ENCODE data around the gene WASF2. TPM values are rescaled to one million over a fixed set of nuclear protein-coding genes. Genes with fewer than 3 reads are reported as not detected.
"Not testable (repeated sequence)": the region's sequence is repeated elsewhere in the genome, so short reads cannot be mapped to it uniquely, and the experiment has no call there.

Gene WASF2
- polyA plus RNA-seq, 12 donors: 71.9 to 930 (median 83.1) TPM

DNA sequence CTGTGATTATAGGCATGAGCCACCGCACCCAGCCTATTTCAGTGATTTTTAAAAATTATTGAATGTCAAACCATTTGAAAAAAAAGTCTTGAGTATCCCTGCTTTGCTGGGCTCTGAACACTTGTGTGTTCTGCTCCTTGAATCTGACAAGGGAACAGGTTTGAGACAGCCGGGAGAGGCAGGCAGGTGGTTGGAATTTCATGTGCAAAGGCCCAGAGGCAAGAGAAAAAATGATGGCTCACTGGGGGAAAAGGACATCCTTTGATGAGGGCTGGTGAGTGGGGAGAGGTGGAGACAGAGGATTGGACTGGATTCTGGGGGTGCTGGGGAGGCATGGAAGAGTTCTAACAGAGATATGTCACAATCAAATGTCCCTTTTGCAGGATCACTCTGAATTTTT, 13.1 kb upstream of the WASF2 start:
- no peak for DNase-seq

- not testable (repeated sequence) for DNase-seq
Measured at GRCh38 chr1:27501159-27501558, 11.2 kb upstream of the WASF2 start.

DNA sequence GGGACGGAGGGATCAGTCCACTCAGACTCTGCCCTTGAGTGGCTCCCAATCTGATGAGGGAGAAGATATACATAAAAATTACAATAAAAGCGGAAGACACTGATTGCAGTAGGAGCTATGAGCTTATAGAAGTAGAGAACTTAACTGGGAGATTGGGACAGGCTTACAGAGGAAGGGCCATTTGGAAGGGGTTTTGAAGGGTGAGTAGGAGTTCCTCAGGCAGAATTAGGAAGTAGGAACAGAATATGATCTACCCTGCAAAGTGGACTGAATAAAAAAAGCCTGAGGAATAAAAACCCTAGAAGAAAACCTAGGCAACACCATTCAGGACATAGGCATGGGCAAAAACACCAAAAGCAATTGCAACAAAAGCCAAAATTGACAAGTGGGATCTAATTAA, 9.2 kb upstream of the WASF2 start:
- no peak for DNase-seq

GRCh38 chr1:27496604-27497155, 6.7 kb upstream of the WASF2 start:
- DNase-seq: no peak

DNA sequence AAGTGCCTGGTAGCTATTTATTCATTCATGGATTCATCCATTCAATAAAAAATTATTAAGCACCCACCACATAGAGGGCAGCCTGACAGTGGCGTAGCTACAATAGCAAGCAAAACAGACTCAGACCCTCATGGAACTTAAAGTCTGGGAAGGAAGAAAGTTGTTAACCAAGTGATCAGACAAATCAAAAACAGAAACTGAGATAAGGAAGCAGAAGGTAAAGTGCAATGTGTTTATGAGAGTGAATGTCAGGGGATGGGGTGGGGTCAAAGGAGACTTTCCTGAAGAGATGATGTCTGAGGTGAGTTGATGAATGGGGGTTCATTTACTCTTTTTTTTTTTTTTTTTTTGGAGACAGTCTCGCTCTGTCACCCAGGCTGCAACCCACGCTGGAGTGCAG, 2.8 kb upstream of the WASF2 start:
- no peak for DNase-seq

GRCh38 chr1:27491748-27492700, 2.1 kb upstream of the WASF2 start:
- DNase-seq: no peak

DNA sequence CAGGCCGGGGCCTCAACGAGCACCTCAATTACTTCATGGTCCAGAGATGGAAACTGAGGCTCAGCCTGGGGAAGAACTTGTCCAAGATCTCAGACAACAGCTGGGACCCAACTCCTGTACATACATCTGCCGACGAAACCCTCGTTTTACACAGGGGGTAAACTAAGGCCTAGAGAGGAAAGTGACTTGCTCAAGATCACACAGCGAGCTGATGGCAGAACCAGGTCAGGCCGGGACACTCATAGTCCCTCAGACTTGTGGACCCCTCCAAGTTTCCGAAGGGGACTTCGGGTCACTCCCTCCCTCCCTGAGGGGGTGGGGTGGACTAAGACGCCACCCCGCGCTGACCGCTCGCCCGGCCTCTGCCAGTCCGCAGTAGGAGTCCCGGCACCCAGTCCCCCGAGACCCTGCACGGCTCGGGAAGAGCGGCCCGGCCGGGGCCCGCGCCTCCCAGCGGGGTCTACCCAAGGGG, 430 bp downstream of the WASF2 start:
- no peak for DNase-seq

- DNase-seq: no peak
Measured at GRCh38 chr1:27487966-27488884, 1.7 kb downstream of the WASF2 start.

DNA sequence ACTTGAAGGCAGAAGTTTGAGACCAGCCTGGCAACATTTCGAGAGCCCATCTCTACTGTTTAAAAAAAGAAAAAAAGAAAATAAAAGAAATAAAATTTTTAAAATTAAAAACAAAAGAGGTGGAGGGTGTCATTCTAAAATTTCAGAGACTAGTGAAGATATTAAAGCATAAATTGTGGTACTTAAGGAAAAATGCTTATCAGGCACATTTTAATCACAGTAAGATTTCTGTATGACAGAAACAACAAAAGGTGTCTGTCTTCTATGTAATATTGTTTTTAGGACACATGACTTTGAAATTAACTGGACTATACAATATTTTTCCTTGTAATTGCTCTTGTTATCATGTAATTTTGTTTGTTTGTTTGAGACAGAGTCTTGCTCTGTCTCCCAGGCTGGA, 4.6 kb downstream of the WASF2 start:
- no peak for DNase-seq

DNA sequence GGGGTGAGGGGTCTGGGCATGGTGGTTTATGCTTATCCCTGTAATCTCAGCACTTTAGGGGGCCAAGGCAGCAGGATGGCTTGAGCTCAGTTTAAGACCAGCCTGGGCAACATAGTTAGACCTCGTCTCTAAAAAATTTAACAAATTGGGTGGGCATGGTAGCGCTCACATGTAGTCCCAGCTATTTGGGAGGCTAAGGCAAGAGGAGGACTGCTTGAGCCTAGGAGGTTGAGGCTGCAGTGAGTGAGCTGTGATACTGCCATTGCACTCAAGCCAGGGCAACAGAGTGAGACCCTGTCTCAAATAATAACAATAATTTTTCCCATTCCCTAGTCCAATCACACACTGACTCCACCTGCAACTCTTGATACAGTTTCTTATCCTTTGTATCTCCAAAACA, 6.3 kb downstream of the WASF2 start:
- no peak for DNase-seq

- no peak for DNase-seq
Measured at GRCh38 chr1:27481994-27482620, 7.9 kb downstream of the WASF2 start.

GRCh38 chr1:27478098-27478497, 11.9 kb downstream of the WASF2 start:
- DNase-seq: no peak

DNA sequence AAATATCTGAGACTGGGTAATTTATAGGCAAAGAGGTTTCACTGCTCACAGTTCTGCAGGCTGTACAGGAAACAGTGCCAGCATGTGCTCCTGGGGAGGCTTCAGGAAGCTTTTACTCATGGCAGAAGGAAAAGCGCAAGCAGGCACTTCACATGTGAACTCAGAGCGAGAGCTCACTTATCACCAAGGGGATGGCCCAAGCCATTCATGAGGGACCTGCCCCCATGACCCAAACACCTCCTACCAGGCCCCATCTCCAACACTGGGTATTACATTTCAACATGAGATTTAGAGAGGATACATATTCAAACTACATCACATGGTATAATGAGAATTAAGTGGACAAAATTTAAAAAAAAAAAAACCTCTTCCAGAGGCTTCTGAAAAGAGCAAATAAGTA, 13.7 kb downstream of the WASF2 start:
- no peak for DNase-seq

DNA sequence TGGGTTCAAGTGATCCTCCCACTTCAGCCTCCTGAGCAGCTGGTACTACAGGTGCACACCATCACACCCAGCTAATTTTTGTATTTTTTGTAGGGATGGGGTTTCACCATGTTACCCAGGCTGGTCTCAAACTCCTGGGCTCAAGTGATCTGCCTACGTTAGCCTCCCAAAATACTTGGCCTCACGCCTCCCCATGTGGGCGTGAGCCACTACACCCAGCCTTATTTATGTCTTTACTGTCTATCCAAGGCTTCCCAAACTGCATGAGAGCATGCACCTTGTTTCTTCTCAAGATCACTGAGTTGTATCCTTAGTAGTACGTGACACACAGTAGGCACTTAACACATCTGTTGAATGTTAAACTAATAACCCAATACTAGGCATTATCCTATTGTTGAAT, 14.2 kb downstream of the WASF2 start:
- no peak for DNase-seq

DNA sequence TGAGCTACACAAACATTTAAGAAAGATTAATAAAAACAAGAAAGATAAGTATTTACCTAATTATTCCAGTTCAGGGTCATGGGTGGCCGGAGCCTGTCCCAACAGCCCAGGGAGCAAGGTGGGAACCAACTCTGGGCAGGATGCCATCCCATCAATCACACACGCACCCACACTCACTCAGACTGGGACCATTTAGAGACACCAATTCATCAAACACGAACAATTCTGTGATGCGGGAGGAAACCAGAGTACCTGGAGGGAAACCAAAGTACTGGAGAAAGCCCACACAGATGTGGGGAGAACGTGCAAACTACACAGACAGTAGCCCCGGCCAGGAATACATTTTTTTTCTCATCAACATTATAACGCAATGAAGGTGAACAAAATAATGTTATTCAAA, 16.2 kb downstream of the WASF2 start:
- no peak for DNase-seq

- DNase-seq: not testable (repeated sequence)
Measured at GRCh38 chr1:27472098-27472497, 17.9 kb downstream of the WASF2 start.

DNA sequence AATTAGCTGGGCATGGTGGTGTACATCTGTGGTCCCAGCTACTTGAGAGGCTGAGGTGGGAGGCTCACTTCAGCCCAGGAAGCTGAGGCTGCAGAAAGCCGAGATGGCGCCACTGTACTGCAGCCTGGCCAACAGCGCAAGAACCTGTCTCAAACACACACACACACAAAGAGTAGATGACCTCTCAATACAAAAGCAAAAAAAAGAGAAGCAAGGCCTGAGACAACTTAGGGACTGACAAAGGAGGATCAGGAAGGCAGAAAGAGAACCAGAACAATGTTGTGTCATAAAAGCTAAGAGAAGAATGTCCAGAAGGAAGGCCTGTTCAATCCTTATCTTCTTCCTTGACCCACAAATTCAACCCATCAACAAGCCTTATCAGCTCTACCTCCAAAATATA, 18.5 kb downstream of the WASF2 start:
- DNase-seq: no peak

DNA sequence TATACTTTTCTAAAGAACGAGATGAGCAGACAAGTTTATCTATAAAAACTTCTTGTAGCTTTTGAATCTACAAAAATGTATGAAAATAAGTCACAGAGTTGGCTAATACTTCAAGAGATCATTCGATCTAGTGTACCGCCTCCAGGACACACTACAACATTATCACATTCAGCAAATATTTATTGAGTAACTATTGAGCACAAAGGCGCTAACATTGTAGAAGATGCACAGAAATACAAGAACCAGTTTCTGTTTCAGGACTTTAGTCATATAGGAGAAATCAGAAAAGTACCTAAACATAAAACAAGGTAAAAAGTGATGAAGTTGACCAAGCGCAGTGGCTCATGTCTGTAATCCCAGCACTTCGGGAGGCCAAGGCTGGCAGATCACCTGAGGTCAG, 20.6 kb downstream of the WASF2 start:
- DNase-seq: no peak

DNA sequence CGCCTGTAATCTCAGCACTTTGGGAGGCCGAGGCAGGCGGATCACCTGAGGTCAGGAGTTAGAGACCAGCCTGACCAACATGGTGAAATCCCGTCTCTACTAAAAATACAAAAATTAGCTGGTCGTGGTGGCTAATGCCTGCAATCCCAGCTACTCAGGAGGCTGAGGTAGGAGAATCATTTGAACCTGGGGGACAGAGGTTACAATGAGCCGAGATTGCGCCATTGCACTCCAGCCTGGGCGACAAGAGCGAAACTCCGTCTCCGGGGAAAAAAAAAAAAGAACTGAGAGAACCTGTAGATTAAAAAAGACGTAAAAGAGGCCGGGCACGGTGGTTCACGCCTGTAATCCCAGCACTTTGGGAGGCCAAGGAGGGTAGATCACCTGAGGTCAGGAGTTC, 21.6 kb downstream of the WASF2 start:
- DNase-seq: not testable (repeated sequence)

DNA sequence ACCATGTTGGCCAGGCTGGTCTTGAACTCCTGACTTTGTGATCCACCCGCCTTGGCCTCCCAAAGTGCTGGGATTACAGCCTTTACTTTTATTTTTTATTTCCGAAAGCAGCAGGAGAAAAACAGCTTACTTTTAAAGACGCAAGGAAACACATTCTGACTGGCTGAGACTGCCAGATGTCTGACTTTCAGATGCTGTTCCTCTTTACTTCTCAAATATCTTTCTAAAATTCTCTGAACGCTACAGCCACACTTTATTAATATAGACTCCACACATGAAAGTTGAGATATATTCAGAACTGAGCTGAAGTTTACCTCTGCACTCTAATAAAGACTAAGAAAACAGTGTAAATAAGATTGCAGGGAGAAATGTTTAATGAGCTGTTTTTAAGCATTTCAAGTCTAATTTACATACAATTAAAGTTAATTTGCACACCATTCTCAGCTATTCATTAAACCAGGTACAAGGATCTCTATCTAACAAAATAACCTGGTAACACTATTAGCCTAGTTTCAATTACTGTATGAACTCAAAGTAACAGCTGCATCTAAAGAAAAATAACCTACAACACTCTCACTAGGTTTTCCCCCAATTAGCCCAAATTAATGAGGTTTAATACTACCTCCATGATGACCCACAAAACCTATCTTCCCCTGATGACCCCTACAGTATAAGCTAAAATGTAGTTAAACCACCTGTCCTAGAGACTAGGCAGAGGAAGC, 24.9 kb downstream of the WASF2 start:
- DNase-seq: no peak

DNA sequence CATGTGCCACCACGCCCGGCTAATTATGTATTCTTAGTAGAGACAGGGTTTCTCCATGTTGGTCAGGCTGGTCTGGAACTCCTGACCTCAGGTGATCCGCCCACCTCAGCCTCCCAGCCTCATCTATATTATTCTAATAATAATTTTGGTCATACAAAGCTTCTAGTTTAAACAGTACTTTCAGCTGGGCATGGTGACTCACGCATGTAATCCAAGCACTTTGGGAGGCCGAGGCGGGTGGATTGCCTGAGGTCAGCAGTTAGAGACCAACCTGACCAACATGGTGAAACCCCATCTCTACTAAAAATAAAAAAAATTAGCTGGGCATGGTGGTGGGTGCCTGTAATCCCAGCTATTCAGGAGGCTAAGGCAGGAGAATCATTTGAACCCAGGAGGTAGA, 26.1 kb downstream of the WASF2 start:
- not testable (repeated sequence) for DNase-seq
